HS-27A (cell line): ENCODE data around the gene TWIST2.

Source experiments
- DNase-seq: peaks from one replicate; pipeline ENCODE4 v3.0.0-alpha.2; 2012; ENCODE audit warnings: low read depth, missing footprints

Gene TWIST2

DNA sequence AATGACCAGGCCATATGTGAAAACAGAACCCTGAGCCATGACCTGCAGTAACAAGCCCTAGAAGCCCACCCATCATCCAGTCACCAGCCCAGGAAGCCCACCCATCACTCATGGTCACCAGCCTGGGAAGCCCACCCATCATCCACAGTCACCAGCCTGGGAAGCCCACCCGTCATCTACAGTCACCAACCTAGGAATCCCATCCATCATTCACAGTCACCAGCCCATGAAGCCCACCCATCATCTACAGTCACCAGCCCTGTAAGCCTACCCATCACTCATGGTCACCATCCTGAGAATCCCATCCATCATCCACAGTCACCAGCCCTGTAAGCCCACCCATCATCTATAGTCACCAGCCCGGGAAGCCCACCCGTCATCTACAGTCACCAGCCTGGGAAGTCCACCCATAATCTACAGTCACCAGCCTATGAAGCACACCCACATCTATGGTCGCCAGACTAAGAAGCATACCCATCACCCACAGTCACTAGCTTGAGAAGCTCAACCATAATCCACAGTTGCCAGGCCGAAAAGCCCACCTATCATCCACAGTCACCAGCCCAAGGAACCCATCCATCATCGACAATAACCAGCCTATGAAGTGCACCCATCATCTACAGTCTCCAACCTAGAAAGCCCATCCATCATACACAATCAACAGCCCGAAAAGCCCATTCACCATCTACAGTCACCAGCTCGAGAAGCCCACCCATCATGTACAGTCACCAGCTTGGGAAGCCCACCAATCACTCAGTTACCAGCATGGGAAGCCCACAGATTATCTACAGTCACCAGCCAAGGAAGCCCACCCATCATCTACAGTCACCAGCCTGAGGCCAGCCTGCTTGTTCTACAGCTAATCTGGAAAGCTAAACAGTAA, 91.9 kb downstream of the TWIST2 start:
- no peak for DNase-seq

DNA sequence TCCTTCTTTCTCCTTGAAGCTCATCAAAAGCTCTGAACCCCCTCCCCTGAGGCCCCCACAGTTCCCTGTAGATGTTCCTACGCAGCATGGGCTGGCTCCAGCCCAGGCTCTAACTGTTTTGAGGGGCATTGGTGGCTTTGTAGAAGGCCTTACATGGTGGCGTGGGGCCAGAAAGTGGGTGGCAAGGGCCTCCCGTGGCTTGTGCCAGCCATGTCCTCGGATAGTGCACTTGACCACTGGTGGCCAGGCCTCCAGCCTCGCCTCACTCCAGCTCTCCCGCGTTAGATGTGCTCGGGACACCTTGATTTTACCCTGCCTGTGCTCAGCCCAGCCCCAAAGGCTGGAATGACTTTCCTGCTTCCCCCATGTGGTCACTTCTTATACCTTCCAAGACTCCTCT, 92.9 kb downstream of the TWIST2 start:
- no peak for DNase-seq

DNA sequence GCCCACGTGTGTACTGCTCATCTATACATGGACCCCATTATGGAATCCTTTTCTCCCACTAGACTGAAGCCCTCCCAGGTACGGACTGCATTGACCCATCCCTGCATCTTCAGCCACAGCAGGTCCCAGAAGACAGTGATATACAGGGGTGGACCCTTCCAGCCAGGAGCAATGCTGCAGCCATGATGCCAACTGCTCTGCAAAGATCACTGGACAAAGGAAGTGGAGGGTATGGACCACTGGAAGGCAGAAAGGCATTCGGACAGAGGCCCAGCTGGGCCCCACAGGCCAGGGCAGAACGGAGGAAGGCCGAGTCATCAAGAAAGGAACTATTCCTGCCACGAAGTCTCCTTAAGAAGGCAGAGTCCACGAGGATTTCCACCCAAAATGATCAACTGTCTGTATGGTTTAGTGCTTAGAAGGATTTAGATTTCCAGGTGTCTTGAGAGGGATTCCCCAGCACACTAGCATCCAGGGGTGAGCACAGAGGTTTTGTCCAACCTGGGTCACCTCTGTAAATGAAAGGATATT, 93.4 kb downstream of the TWIST2 start:
- no peak for DNase-seq

DNA sequence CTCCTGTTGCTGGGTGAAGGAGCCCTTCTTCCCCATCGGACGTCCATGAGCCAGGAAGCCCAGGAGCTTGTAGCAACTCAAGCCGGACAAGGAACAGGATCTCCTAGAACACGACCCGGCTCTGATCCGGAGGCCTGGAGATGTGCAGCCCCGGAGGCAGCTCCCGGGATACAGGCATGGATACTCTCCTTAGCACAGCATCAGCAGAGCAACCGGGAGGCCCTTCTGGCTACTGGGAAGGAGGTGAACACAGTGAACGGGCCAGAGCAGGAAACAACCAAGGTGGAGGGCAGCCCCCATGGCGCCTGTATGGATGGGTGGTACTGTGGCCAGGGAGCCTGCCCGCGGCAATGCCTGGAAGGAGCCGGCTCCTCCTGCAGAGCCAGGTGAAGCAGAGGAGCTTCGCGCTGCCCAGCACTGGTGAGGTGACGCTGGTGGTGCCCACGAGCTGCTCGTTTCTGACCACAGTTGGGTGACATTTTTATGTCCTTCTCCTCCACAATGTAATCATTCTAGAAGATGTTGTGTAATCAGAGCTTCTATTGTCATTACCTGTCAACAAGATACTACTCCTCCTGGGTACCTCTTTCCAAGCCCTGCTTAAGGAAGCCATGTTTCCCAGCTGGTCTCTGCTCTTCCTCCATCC, 94.3 kb downstream of the TWIST2 start:
- no peak for DNase-seq

DNA sequence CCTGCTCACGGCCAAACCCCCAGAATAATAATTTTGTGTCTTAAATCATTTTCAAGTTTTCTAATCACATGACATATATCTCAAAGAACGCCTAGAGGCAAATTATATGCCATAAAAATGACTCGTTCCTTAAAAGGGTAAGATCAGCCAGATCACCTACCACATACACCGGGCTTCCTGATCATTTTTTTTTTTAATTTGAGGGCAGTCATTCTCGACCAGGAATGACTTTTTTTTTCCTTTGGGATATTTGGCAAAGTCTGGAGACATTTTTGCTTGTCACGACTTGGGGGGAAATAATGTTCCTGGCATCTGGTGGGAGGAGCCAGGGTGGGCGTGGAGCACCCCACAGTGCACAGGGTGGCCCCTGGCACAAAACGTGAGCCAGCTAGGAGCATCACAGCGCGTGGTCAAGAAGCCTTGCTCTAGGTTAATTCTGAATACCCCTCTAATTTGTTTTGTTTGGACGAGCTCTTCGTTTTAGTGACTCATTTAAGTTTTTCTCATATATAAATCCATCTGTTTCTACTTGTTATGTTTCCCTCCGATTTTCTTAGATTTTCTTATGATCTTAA, 94.9 kb downstream of the TWIST2 start:
- no peak for DNase-seq

DNA sequence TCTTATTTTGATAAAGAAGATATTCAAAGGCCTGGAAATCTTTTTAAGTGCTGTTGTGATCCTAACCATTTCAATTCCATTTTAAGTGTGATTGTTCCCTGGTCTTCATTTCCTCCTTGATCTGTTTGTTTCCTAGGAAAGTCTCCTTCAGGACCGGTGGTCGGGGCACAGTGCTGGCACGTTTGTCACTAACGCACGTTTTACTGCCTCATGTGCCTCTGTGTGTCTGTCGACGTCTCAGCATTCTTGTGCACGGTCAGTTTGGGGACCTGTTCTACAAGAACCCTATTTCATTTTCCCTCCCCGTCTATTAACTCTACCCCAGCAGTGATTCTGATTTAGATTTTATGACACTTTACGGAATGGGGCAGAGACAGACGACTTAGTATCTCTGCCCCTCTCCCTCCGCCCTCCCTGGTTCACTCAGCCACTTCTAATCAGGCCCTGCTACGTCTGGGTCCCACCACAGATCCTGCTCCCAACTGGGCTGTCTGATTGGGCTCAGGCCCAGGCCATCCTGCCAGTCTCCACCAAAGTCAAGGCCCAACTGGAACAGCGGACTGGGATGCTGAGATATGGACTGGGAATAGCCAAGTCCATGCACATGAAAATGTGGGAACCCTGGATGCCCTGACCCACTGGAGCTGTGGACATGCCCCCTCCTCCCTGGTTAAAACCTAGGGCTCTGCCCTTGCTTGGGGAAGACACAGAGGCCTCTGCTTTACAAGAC, 95.6 kb downstream of the TWIST2 start:
- no peak for DNase-seq

DNA sequence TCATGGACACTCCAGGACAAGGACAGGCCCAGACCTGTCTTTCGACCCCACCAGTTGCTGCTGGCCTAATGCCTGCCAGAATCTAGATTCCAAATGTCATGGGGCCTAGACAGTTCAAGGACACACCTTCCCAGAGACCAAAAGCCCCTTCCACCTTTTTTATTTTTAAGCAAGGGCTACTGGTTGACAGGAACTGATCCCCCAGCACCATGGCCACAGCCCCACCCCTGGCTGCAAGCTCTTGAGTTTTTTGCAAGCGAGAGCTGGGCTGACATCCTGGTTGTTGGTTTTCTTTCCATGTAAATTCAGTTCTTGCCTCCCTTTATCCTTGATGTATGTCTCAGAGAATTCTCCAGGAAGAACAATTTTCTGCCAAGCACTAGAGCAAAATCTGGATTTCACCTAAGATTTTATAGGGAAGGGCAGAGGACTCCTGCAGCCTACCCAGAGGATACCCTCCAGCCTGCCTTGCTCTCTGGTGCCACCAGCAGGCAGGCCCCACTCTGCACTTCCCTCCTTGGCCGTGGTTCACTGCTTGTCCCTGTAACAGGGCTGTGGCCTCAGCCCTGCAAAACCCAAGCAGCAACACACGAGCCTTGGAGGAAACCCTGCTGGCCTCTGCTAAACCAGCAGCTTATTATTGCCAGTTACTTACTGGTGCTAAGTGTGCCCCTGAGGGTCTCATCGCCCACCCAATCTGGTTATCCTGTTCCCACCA, 97.7 kb downstream of the TWIST2 start:
- no peak for DNase-seq

DNA sequence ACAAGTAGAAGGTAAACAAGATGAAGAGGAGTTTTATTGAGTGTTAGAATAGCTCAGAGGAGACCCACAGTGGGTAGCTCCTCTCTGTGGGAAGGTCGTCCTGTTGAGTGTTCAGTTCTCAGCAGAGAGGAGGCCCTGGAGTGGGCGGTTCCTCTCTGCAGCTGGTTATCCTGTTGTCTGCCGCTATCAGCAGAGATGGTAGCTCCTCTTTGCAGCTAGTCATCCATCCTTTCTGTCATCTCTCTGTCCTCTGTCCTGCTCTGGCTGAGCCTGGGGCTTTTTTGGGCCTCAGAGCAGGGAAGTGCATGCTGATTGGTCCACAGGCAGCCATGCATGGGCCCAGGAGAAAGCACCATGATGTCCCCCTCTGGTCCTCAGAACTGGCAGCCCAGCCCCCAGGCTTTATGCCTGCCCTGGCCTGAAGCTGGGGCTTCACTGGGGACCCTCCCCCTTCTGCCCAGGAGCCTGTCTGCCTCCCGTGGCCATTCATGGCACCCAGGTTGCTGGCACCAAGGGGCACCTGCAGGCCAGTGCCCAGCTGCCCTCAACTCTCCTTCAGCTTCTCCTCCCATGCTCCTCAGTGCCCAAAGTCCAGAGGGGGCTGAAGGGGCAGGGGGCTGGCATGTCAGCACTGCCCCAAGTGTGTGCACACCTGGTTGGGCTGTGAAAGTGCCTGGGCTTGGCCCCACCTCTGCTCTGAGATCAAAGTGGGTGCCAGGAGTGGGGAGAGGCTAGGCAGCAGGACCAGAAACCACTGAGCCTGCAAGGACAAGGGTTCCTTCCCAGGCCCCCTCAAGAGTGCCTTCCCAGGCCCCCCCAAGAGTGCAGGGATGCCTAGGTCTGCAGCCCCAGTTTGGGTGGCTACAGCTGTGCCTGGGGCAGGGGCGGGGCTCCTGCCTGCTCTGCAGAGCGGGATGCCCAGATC, 98.7 kb downstream of the TWIST2 start:
- DNase-seq, result no peak

DNA sequence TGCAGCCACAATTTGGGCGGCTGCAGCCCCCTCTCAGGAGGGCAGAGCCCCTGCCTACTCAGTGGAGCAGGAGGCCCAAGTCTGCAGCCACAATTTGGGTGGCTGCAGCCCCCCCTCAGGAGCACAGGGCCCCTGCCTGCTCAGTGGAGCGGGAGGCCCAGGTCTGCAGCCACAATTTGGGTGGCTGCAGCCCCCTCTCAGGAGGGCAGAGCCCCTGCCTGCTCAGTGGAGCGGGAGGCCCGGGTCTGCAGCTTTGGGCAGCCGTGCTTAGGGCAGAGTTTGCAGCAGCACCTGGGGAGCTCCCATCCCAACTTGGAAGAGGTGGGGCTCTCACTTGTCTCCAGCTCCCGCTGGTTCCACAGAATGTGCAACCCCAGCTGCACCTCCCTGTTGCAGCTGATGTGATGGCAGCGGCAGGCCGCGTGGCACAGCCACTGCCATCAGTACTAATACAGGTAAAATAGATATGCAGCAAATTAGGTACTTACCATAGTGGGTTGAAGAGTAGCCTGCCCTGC, 99.4 kb downstream of the TWIST2 start:
- DNase-seq, result no peak

DNA sequence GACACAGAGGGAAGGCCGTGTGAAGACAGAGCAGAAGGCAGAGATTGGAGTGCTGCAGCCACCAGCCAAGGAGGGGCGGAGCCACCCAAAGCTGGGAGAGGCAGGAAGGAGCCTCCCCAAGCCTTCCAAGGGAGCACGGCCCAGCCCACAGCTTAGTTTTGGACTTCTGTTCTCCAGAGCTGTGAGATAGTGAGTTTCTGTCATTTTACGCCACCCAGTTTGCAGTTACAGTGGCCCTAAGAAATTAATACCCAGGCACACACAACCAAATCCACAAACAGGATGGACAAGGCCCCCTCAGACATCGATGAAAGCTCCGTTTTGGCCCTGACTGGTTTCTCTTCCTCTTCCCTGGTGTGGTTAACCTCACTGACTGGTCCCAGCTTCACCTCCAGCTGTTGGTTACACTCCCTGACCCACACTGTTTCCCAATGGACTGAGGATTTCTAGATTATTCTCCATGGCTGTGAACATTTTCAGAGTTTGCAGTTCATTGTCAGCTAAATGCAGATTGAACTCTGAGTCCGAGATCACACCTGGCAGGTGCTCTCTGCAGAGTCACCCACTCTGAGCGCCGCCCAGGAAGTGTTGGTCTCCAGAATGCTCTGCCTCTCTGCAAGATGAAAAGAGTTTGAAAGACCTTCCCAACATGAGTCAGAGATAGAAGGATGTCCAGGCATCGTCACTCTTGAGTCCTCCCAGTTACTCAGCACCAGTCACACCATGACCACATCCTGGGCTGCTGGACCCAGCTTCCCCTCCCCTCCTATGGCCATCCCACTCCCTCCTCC, 100.2 kb downstream of the TWIST2 start:
- no peak for DNase-seq

DNA sequence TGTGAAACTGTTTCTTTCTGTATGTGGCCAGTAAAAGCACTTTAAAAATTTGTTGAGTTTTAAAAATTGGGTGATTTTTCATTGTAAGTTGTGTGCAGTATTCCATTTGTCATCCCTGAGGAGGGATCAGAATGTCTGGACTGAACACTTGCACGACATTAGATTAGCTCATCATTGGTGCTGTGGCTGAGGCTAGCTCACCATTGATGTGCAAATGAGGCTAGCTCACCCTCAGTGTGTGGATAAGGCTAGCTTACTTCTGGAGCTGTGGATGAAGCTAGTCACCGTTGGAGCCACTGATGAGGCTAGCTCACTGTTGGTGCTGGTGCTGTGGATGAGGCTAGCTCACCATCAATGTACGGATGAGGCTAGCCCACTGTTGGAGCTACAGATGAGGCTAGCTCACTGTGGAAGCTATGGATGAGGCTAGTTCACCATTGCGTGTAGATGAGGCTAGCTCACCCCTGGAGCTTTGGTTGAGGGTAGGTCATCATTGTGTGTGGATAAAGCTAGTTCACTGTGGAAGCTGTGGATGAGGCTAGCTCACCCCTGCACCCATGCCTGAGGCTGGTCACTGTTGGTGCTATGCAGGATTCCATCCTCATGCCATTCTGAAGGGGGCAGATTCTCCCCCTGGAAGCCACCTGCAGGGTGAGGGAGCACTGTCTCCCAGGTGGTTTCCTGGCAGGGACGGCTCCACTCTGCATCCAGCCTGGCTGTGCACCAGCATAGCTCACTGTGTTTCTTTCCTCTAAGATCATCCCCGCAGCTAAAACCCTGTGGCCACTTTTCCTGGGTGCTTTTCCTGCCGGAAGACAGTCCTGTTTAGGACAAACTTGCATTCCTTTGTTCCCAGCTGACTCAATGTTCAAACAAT, 101.1 kb downstream of the TWIST2 start:
- no peak for DNase-seq

DNA sequence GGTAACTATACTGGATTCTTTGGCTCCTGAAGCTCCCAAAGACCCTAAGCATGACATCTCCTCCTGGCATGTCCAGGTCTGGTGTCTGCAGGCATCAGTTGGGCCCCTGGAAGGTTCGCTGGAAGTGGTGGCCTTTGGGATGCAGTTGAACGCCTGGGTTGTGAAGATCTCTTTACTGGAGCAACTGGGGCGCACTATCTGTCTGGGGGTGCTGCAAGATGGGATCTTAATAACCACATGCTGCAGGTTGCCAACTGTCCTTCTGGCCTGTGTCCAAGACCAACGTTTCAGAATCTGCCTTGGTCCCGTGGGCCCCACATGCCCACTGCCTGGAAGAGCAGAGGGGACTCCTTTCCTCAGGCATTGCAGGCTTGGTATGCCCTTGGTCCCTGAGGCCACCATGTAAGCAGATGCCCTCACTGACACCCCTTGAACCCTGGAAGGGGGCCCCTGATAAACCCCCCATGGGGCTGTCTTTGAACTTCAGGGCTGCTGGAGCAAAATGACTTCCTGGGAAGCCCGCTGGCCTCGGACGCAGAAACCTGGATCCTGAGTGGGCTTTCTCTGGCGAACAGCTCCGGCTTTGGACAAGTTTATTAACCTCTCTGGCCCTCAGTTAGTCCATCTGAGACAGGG, 101.9 kb downstream of the TWIST2 start:
- no peak for DNase-seq

DNA sequence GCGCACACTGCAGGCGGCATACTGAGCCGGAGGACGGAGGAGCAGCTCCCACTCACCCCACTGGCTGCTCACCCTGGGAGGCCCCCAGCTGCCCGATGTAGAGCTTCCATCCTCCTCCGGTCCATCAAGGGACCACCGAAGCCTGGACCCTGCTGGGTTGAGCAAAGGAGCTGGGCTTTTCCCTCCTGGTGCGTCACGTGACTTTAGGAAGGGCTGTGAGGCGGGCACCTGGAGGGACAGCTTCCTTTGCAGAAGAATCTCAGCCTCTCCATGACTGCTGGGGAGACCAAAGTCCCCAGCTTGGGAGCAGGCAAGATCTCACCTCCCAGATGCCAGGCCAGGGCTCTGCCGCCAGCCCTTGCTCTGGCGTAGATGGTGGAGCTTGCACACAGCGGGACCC, 102.7 kb downstream of the TWIST2 start:
- no peak for DNase-seq

DNA sequence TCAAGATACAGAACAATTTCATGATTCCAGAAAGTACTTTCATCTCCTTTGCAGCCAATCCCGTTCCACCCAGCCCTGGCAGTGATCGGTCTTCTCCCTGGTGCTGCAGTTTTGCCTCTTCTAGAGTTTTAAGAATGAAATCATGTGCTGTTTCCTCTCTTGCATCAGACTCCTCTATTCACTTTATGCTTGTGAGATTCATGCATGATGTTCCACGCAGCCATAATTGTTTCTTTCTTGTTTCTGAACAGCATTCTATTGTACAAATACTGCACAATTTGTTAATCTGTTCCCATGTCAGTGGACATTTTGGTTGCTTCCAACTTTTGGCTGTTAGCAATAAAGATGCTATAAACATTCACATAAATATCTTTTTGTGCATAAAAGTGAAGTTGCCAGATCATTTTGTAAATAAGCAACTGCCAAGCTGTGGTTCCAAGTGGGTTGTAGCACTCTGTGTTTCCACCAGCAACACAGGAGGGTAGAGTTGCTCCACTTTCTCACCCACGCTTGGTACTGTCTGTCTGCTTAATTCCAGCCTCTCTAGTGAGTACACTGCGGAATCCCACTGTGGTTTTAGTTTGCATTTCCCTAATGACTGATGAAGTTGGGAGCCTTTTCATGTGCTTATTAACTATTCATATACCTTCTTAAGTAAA, 104.5 kb downstream of the TWIST2 start:
- DNase-seq, result no peak

DNA sequence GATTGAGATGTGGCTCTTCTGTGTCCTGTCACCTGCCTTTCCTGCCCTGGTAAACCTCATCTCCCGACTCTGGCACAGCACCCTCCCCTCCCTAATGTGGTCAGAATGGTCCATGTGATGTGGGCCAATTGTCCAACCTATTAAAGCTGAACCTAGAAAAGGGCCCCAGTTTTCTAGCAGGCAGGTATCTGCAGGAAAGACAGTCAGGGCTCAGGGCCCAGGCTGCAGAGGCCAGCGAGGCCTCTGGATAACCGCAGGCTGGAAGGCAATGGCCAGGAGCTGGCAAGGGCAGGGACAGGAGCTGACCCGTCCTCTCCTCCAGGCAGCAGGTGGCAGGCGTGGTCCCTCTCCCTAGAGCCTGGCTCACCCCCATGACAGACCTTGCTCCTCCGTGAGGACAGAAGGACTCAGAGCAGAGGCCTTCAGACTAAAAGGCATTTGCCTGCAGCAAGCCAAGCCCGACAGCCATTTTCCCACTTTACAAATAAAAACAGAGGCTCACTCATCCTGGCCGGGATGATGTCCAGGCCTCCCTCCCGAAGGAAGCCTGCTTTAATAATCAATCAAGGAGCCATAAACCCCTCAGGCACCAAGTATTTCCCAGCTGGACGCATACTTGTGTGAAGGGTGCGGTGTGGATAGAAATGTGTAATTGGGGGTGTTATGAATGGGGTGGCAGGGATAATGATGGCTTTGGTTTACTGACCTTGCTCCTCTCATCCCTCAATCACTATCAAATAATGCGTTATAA, 107.1 kb downstream of the TWIST2 start:
- DNase-seq, result no peak

DNA sequence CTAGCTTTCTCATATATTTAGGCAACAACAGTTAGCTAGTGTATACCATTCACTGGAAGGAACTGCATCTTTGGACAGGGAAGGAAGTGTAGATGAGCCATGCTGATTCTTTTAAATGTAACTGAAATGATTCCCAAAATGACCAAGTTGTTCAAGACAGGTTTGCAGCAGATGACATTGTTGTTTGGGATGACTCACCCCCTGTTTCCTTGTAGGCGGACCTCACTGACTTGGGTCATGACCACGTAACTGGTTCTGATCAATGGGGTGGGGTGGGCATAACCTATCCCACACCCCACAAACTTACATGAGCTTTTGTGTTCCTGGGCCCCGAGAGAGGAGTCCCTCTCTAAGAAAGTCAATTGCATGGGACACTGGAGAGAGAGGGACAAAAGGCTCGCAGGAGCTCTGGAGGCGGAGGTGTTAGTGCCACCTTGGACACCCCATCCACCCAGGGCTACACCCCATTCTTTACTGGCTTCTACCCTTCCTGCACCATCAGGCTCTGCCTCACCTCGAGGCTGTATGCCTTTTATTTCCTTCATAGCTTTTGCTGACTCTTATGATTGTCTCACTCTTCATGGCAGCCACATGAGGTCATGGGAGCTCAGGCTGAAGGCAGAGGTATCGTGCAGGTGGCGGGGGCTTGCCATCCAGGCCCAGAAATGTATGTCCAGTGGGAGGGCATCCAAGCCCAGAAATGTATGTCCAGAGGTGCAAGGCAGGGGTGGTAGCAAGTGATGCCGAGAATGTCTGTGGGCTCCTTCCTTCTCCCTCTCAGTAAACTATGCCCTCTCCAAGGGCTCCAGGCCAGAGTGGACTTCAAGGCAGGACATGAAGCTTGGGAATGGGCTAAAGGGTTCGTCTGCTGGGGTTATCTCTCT, 108.0 kb downstream of the TWIST2 start:
- DNase-seq, result no peak
